Neural cell (in vitro differentiated cells): ENCODE data around the gene OR10V1. TPM values are rescaled to one million over a fixed set of nuclear protein-coding genes. Genes with fewer than 3 reads are reported as not detected.
A peak's percentile ranks its signal among the peaks of the same experiment; 100 is the strongest.

Experiments used
- H2AFZ ChIP-seq: fragments of 200-600, 300-800 bp; sonication (generic), shearing (Covaris generic); 2 replicates; pipeline ENCODE4 v1.6.0; 2014; ENCODE audit warnings: low read depth, mild to moderate bottlenecking, antibody characterized with exemption, low read length, moderate library complexity
- H3F3A ChIP-seq: fragments of 200-600 bp; shearing (Covaris generic); 2 replicates; pipeline ENCODE4 v1.6.1; 2016; ENCODE audit warnings: mild to moderate bottlenecking, moderate library complexity, mixed read lengths, antibody characterized with exemption, low read length; ENCODE audit not compliant: insufficient read depth, poor library complexity, severe bottlenecking
- H3K27ac ChIP-seq: fragments of 200-600, 300-800 bp; sonication (generic), shearing (Covaris generic); 2 replicates; pipeline ENCODE4 v1.5.1; 2014; ENCODE audit warnings: mild to moderate bottlenecking, low read length, moderate library complexity
- H3K27me3 ChIP-seq: fragments of 300-800, 200-600 bp; sonication (generic), shearing (Covaris generic); 2 replicates; pipeline ENCODE4 v1.6.0; 2014; ENCODE audit warnings: mild to moderate bottlenecking, low read depth, low read length, moderate library complexity; ENCODE audit not compliant: insufficient read depth
- H3K36me3 ChIP-seq: fragments of 300-800, 200-600 bp; sonication (generic), shearing (Covaris generic); 2 replicates; pipeline ENCODE4 v1.5.1; 2014; ENCODE audit warnings: mild to moderate bottlenecking, antibody characterized with exemption, low read length, moderate library complexity; ENCODE audit not compliant: insufficient read depth
- H3K4me2 ChIP-seq: fragments of 300-800, 200-600 bp; sonication (generic), shearing (Covaris generic); 2 replicates; pipeline ENCODE4 v1.6.0; 2014; ENCODE audit warnings: mild to moderate bottlenecking, low read length
- H3K4me3 ChIP-seq: fragments of 300-800, 200-600 bp; sonication (generic), shearing (Covaris generic); 2 replicates; pipeline ENCODE4 v1.5.1; 2014; ENCODE audit warnings: mild to moderate bottlenecking, low read length, moderate library complexity
- H3K79me2 ChIP-seq: fragments of 200-600 bp; shearing (Covaris generic); replicated peaks from 2 replicates; pipeline ENCODE4 v1.6.0; 2014; ENCODE audit warnings: mild to moderate bottlenecking, low read length, moderate library complexity; ENCODE audit not compliant: insufficient read depth
- H3K9ac ChIP-seq: fragments of 300-800, 200-600 bp; sonication (generic), shearing (Covaris generic); 2 replicates; pipeline ENCODE4 v1.6.1; 2016; ENCODE audit warnings: mild to moderate bottlenecking, low read length, mixed read lengths
- H3K9me2 ChIP-seq: fragments of 200-600 bp; shearing (Covaris generic); 2 replicates; pipeline ENCODE4 v1.6.1; 2016; ENCODE audit warnings: mild to moderate bottlenecking, low read length, mixed read lengths; ENCODE audit not compliant: insufficient read depth
- H3K9me3 ChIP-seq: fragments of 200-600, 300-800 bp; sonication (generic), shearing (Covaris generic); 2 replicates; pipeline ENCODE4 v1.6.1; 2016; ENCODE audit warnings: mild to moderate bottlenecking, mixed run types, low read length, moderate library complexity, mixed read lengths
- H4K20me1 ChIP-seq: fragments of 200-600 bp; shearing (Covaris generic); 2 replicates; pipeline ENCODE4 v1.6.1; 2016; ENCODE audit warnings: mild to moderate bottlenecking, mixed run types; ENCODE audit not compliant: insufficient read depth
- CTCF ChIP-seq: fragments of 450-650 bp; IDR thresholded peaks from 2 replicates; pipeline ENCODE4 v1.5.1; 2014; ENCODE audit warnings: antibody characterized with exemption, mild to moderate bottlenecking, moderate library complexity; ENCODE audit not compliant: poor library complexity, severe bottlenecking
- EP300 ChIP-seq: fragments of 450-650 bp; conservative IDR thresholded peaks from 2 replicates; pipeline ENCODE4 v1.6.1; 2014; ENCODE audit warnings: antibody characterized with exemption, mild to moderate bottlenecking, moderate library complexity; ENCODE audit not compliant: poor library complexity, severe bottlenecking
- EZH2 ChIP-seq: fragments of 200-600, 300-800 bp; shearing (Covaris generic), sonication (generic); IDR thresholded peaks from 2 replicates; pipeline ENCODE4 v1.6.1; 2014; ENCODE audit warnings: antibody characterized with exemption, low read length, borderline replicate concordance, mild to moderate bottlenecking; ENCODE audit not compliant: insufficient read depth, poor library complexity, severe bottlenecking
- MXI1 ChIP-seq: fragments of 450-650 bp; conservative IDR thresholded peaks from 2 replicates; pipeline ENCODE4 v1.6.1; 2014; ENCODE audit warnings: antibody characterized with exemption, mild to moderate bottlenecking; ENCODE audit not compliant: poor library complexity, severe bottlenecking
- POLR2AphosphoS5 ChIP-seq: IDR thresholded peaks from 2 replicates; pipeline ENCODE4 v1.6.1; 2012
- RAD21 ChIP-seq: fragments of 450-650 bp; conservative IDR thresholded peaks from 2 replicates; pipeline ENCODE4 v1.6.1; 2014; ENCODE audit warnings: antibody characterized with exemption, mild to moderate bottlenecking, moderate library complexity
- REST ChIP-seq: IDR thresholded peaks from 2 replicates; pipeline ENCODE4 v1.6.1; 2012; ENCODE audit warnings: borderline replicate concordance
- SMC3 ChIP-seq: fragments of 450-650 bp; conservative IDR thresholded peaks from 2 replicates; pipeline ENCODE4 v1.6.1; 2014; ENCODE audit warnings: antibody characterized with exemption, mild to moderate bottlenecking, moderate library complexity; ENCODE audit not compliant: poor library complexity
- TAF1 ChIP-seq: IDR thresholded peaks from 2 replicates; pipeline ENCODE4 v1.6.1; 2012; ENCODE audit warnings: low read depth
- polyA plus RNA-seq: library from polyadenylated mRNA; depleted of rRNA; stranded (reverse); fragments of >200 nt; gene quantifications from 2 replicates; pipeline ENCODE4 v1.2.3, GENCODE V29; 2014

OR10V1 gene
- polyA plus RNA-seq, 1 donor from 2014 or later: not detected

- H3K9me3 ChIP-seq: no peaks in the 10 kb centered on the region
- no peaks in the 10 kb centered on the region for H3K36me3 ChIP-seq
- no peaks in the 10 kb centered on the region for H3K9me2 ChIP-seq
- H3K4me2 ChIP-seq: peak overlapping the region; percentile 85
- peaks cover 10% of the 10 kb centered on the region for H3K27me3 ChIP-seq
- H3K79me2 ChIP-seq: no peaks in the 10 kb centered on the region
- peak overlapping the region; percentile 79 for H2AFZ ChIP-seq
- no peak overlapping the region for H3K27ac ChIP-seq
- peak overlapping the region; percentile 96 for H3K4me3 ChIP-seq
- peak overlapping the region; percentile 68 for H3K9ac ChIP-seq
- TF ChIP-seq SMC3 (peak; percentile 88), POLR2AphosphoS5 (peak; percentile 12), EZH2 (no peak), CTCF (peak; percentile 93), MXI1 (peak; percentile 37), REST (no peak), EP300 (no peak), RAD21 (peak; percentile 76), TAF1 (peak; percentile 12)
- no peaks in the 10 kb centered on the region for H4K20me1 ChIP-seq
- no peaks in the 10 kb centered on the region for H3F3A ChIP-seq
These were observed 40.2 kb upstream of the OR10V1 start for GRCh38 chr11:59753650-59754493.

GRCh38 chr11:59746111-59746510, 32.5 kb upstream of the OR10V1 start:
- Histone ChIP-seq H3K9me3 (no peaks in the 10 kb centered on the region), H3K9me2 (no peaks in the 10 kb centered on the region), H3K36me3 (no peaks in the 10 kb centered on the region), H3K27me3 (no peaks in the 10 kb centered on the region), H3K9ac (no peak overlapping the region), H3K27ac (no peak overlapping the region), H2AFZ (no peak overlapping the region), H3K79me2 (no peaks in the 10 kb centered on the region), H3K4me2 (no peak overlapping the region), H3F3A (no peaks in the 10 kb centered on the region), H3K4me3 (no peak overlapping the region), H4K20me1 (no peaks in the 10 kb centered on the region)
- TF ChIP-seq EZH2: no peak
- no peak for TF ChIP-seq EP300
- no peak for TF ChIP-seq POLR2AphosphoS5
- TF ChIP-seq SMC3: no peak
- TF ChIP-seq CTCF: no peak
